Omental fat pad (tissue), 4 donors: ENCODE measurements around the gene TRHDE. TPM values are rescaled to one million over a fixed set of nuclear protein-coding genes. Genes with fewer than 3 reads are reported as not detected.

Experiments
- ATAC-seq: fragments of 150-250 bp; one replicate; pipeline ENCODE4 v1.9.1; 2016; ENCODE audit warnings: mild to moderate bottlenecking, moderate library complexity; ENCODE audit not compliant: low FRiP score
- DNase-seq: peaks from one replicate; pipeline ENCODE4 v3.0.0-alpha.2; 2019; ENCODE audit warnings: low spot score
- total RNA-seq, 4 donors: library from RNA; depleted of rRNA; stranded (reverse); fragments of >200 nt; gene quantifications; one replicate each; pipeline ENCODE4 v1.1.0, GENCODE V29; 2016
- TF ChIP-seq, protein P1 (sequence below), 3 donors: fragments of 450-650 bp; IDR thresholded peaks; one replicate each; pipeline ENCODE4 v1.5.1; 2016 to 2017; ENCODE audit warnings: antibody characterized with exemption in 3 of 3, mild to moderate bottlenecking in 3 of 3, moderate library complexity in 2 of 3

The TRHDE gene
- total RNA-seq, 4 donors from 2014 or later, result 12.8 to 34.8 (median 14.8) TPM

DNA sequence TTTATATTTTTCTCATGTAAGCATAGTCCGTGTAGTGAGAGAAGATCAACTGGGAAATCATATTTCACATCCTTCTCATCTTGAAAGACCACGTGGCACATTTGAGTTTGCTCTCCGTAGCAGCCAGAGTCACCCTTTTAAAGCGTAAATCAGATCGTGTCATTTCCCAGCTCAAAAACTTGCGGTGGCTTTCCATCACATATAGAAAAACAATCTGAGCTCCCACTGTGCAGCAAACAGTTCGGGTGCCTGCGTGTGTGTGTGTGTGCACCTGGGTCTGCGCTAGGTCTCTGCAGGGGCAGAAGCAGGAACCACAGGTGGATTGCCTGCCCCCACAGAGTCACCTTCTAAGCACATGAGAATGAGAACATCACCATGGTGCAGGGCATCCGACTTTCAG, 338.2 kb downstream of the TRHDE start:
- TF ChIP-seq, protein P1, sequence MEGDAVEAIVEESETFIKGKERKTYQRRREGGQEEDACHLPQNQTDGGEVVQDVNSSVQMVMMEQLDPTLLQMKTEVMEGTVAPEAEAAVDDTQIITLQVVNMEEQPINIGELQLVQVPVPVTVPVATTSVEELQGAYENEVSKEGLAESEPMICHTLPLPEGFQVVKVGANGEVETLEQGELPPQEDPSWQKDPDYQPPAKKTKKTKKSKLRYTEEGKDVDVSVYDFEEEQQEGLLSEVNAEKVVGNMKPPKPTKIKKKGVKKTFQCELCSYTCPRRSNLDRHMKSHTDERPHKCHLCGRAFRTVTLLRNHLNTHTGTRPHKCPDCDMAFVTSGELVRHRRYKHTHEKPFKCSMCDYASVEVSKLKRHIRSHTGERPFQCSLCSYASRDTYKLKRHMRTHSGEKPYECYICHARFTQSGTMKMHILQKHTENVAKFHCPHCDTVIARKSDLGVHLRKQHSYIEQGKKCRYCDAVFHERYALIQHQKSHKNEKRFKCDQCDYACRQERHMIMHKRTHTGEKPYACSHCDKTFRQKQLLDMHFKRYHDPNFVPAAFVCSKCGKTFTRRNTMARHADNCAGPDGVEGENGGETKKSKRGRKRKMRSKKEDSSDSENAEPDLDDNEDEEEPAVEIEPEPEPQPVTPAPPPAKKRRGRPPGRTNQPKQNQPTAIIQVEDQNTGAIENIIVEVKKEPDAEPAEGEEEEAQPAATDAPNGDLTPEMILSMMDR (IDR thresholded peaks at IDR 0.05), result no peak
- ATAC-seq, result no peak
- DNase-seq, result no peak

DNA sequence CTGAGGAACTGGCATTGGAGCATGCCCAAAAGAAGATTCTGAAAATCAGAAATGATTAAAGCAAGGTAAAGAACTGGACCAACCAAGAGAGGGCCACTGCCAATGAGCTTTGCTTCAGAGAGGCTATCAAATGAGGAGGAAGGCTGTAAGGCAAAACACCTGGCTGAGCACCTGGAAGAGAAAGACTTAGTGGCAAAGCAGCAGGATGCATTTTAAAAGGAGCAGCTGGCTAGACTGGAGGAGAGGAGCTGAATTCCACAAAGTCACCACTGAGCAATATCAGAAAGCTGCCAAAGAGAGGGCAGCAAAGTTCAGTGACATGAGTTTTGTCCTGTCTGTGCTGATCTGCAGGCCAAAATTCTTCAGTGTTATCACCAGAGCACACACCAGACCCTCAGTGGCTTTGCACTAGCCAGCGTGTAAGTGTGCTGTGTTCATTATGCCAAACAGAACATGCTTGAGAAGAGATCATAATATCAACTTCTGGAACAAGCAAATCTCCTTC, 338.7 kb downstream of the TRHDE start:
- ATAC-seq (no peak), DNase-seq (no peak)
- TF ChIP-seq, protein P1 (IDR thresholded peaks at IDR 0.05), result no peak

DNA sequence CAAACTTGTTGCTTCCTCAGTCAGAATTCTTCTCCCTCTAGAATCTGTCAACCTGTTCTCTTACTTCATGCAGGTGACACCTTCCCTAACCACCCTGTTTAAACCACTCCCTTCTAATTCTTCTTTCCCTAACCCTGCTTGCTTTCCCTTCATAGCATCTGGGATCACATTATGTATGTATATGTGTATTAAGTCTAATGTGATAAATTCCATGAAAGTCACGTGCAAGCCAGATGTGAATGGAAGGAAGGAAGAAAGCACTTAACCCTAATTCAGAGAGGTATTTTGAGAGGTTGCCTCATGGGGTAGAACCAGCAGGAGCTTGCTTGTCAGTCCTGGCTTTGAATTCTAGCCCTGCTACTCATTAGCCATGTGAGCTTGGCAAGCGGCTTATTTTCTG, 340.0 kb downstream of the TRHDE start:
- ATAC-seq (no peak), DNase-seq (no peak)
- TF ChIP-seq, protein P1 (IDR thresholded peaks at IDR 0.05), result no peak

DNA sequence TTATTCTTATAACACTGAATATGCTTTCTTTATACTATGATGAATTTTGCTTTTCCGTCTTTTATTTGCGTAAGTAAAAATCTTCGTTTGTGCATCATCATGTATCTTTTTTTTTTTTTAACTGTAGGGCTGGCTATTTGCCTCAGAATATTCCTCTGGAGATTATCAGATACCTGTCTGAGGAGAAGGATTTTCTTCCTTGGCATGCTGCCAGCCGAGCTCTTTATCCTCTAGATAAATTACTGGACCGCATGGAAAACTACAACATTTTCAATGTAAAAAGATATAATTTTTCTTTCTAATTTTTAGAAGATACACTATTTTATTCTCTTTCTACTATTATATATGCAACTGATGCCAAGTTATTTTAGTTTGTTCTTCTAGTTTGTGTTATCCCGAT, 346.6 kb downstream of the TRHDE start:
- no peak for ATAC-seq
- TF ChIP-seq, protein P1 (IDR thresholded peaks at IDR 0.05), result no peak
- no peak for DNase-seq

DNA sequence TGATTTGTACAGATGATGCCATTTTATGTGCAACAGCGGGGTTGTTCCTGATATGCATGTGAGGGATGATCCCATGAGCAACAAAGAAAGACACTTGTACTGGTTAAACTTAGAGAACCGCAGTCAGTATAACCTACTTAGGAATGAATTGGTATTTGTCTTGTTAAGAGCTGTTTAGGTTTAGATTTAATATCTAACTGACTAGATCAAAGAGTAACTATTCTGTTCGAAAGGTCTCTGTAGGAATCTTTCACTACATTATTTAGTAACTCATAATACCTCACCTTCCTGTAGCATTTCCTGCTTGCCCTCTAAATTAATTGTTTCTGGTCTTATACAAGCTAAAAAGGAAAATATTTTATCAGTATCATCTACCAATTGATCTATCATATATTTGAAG, 350.4 kb downstream of the TRHDE start:
- no peak for ATAC-seq
- TF ChIP-seq, protein P1 (IDR thresholded peaks at IDR 0.05), result no peak
- no peak for DNase-seq

DNA sequence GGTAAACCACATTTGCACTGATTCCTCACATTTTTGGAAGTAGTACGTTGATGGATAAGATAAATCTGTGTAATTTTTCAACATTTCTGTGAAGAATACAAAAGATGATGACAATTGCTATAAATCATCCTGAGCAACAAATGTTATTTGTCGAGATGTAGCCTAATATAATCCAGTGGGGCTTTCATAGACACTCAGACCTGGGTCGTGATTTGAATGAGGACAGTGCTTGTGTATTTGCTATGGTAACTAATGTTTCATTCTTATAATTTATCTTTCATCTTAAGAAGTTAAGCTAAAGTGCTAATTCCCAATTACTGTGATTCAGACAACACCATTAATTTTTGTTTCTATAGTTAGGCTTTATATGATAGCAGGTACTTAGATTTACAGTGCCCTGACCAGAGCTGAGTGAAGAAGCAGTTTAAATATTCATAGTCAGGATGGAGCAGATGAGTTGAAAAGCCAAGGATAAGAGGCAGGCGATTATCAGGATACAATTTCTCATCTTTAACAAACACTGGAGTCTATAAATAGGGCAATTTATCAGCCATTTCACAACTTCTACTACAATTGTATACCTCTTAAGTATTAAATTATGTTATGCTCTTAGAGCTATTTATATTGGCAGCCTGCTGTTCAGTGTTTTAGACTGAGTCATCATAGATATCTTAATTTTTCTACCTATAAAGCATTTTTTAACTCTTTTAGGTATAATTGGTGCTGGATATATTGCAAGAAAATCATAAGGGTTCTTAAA, 359.9 kb downstream of the TRHDE start:
- DNase-seq (no peak), ATAC-seq (no peak)
- TF ChIP-seq, protein P1 (IDR thresholded peaks at IDR 0.05), result no peak

DNA sequence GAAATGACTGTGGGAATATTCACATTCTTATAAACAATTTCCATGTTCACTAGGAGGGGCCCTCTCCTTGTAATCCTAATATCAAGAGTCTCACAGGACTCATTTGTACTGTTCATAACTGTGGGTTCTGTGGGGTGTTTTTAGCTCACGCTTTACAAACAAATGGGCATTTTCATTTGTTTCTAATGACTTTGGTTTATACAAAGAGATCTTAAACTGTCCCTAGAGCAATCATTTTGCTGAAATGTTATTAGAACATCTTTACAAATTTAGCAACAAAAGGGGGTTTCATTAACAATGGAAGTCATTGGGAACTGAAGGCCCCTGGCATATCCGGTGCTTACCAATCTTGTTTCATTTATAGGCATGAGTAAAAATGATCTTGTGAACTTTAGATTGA, 370.5 kb downstream of the TRHDE start:
- DNase-seq (no peak), ATAC-seq (no peak)
- TF ChIP-seq, protein P1 (IDR thresholded peaks at IDR 0.05), result no peak
